IMR-90 (cell line): ENCODE results near the gene MAP3K3. TPM values are rescaled to one million over a fixed set of nuclear protein-coding genes. Genes with fewer than 3 reads are reported as not detected.

ENCODE experiments used
- ATAC-seq: fragments of 200-7000 bp; cut with Tn5 transposase; 2 replicates; pipeline ENCODE4 v1.9.1; 2020; ENCODE audit warnings: low read depth, mild to moderate bottlenecking, moderate library complexity
- BruUV-seq: library from RNA; stranded (reverse); fragments of 400-500 nt; replicated peaks from 2 replicates; lab custom pipeline; 2021; lab: Mats Ljungman, UMichigan
- CTCF ChIA-PET: fragments of 300-600 bp; formaldehyde crosslinking; extraction: SDS; loops from one replicate; lab custom pipeline; 2021; ENCODE audit warnings: antibody characterized with exemption; lab: Yijun Ruan, JAX
- POLR2A ChIA-PET: fragments of 300-600 bp; sonication (Branson Sonifier 250); formaldehyde crosslinking; loops from one replicate; lab custom pipeline; 2022; ENCODE audit warnings: antibody characterized with exemption; ENCODE audit not compliant: unreplicated experiment; lab: Charles Lee
- DNase-seq: peaks from one replicate; pipeline ENCODE4 v3.0.0; 2013
- H2AFZ ChIP-seq: replicated peaks from 2 replicates; pipeline ENCODE3; 2013; ENCODE audit warnings: low read length, mild to moderate bottlenecking; ENCODE audit not compliant: poor library complexity
- H2AK5ac ChIP-seq: 2 replicates; pipeline ENCODE4 v1.6.1; 2013; ENCODE audit warnings: low read depth, low read length, inconsistent platforms
- H2AK9ac ChIP-seq: replicated peaks from 2 replicates; pipeline ENCODE3; 2013; ENCODE audit warnings: mild to moderate bottlenecking, low read depth, low read length, moderate library complexity; ENCODE audit not compliant: poor library complexity
- H2BK120ac ChIP-seq: 2 replicates; pipeline ENCODE4 v1.6.1; 2013; ENCODE audit warnings: low read depth, low read length, inconsistent platforms
- H2BK15ac ChIP-seq: 3 replicates; pipeline ENCODE4 v1.6.1; 2013; ENCODE audit warnings: low read depth, low read length, inconsistent platforms
- H2BK20ac ChIP-seq: 2 replicates; pipeline ENCODE4 v1.6.1; 2013; ENCODE audit warnings: low read depth, mild to moderate bottlenecking, inconsistent platforms, low read length, moderate library complexity
- H2BK5ac ChIP-seq: 2 replicates; pipeline ENCODE4 v1.6.1; 2013; ENCODE audit warnings: mild to moderate bottlenecking, low read depth, low read length, inconsistent platforms; ENCODE audit not compliant: poor library complexity, severe bottlenecking
- H3K14ac ChIP-seq: replicated peaks from 2 replicates; pipeline ENCODE4 v1.6.1; 2013; ENCODE audit warnings: low read depth, low read length, inconsistent platforms
- H3K18ac ChIP-seq: 2 replicates; pipeline ENCODE4 v1.6.1; 2013; ENCODE audit warnings: low read depth, low read length, control low read depth
- H3K23ac ChIP-seq: 2 replicates; pipeline ENCODE4 v1.6.1; 2013; ENCODE audit warnings: low read depth, low read length, inconsistent platforms
- H3K27ac ChIP-seq: 2 replicates; pipeline ENCODE4 v1.5.1; 2013; ENCODE audit warnings: mild to moderate bottlenecking, control low read depth, low read length; ENCODE audit not compliant: insufficient read depth
- H3K27me3 ChIP-seq: 2 replicates; pipeline ENCODE4 v1.6.1; 2013; ENCODE audit warnings: low read length; ENCODE audit not compliant: control insufficient read depth, insufficient read depth
- H3K36me3 ChIP-seq: 2 replicates; pipeline ENCODE4 v1.6.1; 2013; ENCODE audit warnings: low read length, mixed read lengths; ENCODE audit not compliant: control insufficient read depth, insufficient read depth
- H3K4ac ChIP-seq: 2 replicates; pipeline ENCODE4 v1.6.1; 2013; ENCODE audit warnings: low read depth, low read length, inconsistent platforms
- H3K4me1 ChIP-seq: 2 replicates; pipeline ENCODE4 v1.6.1; 2013; ENCODE audit warnings: low read length, mixed read lengths; ENCODE audit not compliant: control insufficient read depth, insufficient read depth
- H3K4me2 ChIP-seq: 2 replicates; pipeline ENCODE4 v1.6.1; 2013; ENCODE audit warnings: low read depth, mild to moderate bottlenecking, control low read depth, low read length, moderate library complexity
- H3K4me3 ChIP-seq: 2 replicates; pipeline ENCODE4 v1.5.1; 2013; ENCODE audit warnings: low read depth, mild to moderate bottlenecking, control low read depth, low read length, moderate library complexity; ENCODE audit not compliant: insufficient read depth
- H3K56ac ChIP-seq: 2 replicates; pipeline ENCODE4 v1.6.1; 2013; ENCODE audit warnings: low read length, inconsistent platforms; ENCODE audit not compliant: insufficient read depth; ENCODE audit errors: extremely low read depth
- H3K79me1 ChIP-seq, 2 experiments: 2 replicates each; pipeline ENCODE4 v1.6.1; 2013; ENCODE audit warnings: low read length in 2 of 2, inconsistent platforms in 1 of 2, low read depth in 1 of 2
- H3K9ac ChIP-seq: 2 replicates; pipeline ENCODE4 v1.6.1; 2013; ENCODE audit warnings: low read depth, low read length, control low read depth
- H3K9me1 ChIP-seq: 2 replicates; pipeline ENCODE4 v1.6.1; 2013; ENCODE audit warnings: low read length, inconsistent platforms; ENCODE audit not compliant: insufficient read depth
- H3K9me3 ChIP-seq: 2 replicates; pipeline ENCODE4 v1.6.1; 2013; ENCODE audit warnings: low read length; ENCODE audit not compliant: control insufficient read depth, insufficient read depth
- H4K20me1 ChIP-seq: 2 replicates; pipeline ENCODE4 v1.6.1; 2013; ENCODE audit warnings: low read length, inconsistent platforms; ENCODE audit not compliant: insufficient read depth
- H4K5ac ChIP-seq: 2 replicates; pipeline ENCODE4 v1.6.1; 2013; ENCODE audit warnings: mild to moderate bottlenecking, low read depth, low read length, control low read depth
- H4K8ac ChIP-seq, 2 experiments: 2 replicates each; pipeline ENCODE4 v1.6.1; 2013; ENCODE audit warnings: low read depth in 2 of 2, low read length in 2 of 2, control low read depth in 1 of 2, inconsistent platforms in 1 of 2
- H4K91ac ChIP-seq: 2 replicates; pipeline ENCODE4 v1.6.1; 2013; ENCODE audit warnings: low read depth, low read length, inconsistent platforms; ENCODE audit not compliant: insufficient read depth
- BHLHE40 ChIP-seq: fragments of 150-350 bp; IDR thresholded peaks from 2 replicates; pipeline ENCODE4 v1.6.1; 2016; ENCODE audit warnings: mild to moderate bottlenecking, low read depth, low read length
- CEBPB ChIP-seq: IDR thresholded peaks from 2 replicates; pipeline ENCODE4 v1.6.1; 2012; ENCODE audit warnings: low read depth, low read length, improper control_type of control experiment
- CHD1 ChIP-seq: IDR thresholded peaks from 2 replicates; pipeline ENCODE4 v1.6.1; 2012; ENCODE audit warnings: low read depth, low read length, improper control_type of control experiment
- FOS ChIP-seq: fragments of 150-350 bp; IDR thresholded peaks from 2 replicates; pipeline ENCODE4 v1.6.1; 2016; ENCODE audit warnings: low read depth, low read length
- MAFK ChIP-seq: IDR thresholded peaks from 2 replicates; pipeline ENCODE4 v1.6.1; 2012; ENCODE audit warnings: low read depth, low read length, improper control_type of control experiment
- MAZ ChIP-seq: IDR thresholded peaks from 2 replicates; pipeline ENCODE4 v1.6.1; 2012; ENCODE audit warnings: low read depth, mild to moderate bottlenecking, low read length, improper control_type of control experiment, moderate library complexity, borderline replicate concordance
- MXI1 ChIP-seq: IDR thresholded peaks from 2 replicates; pipeline ENCODE4 v1.6.1; 2012; ENCODE audit warnings: low read depth, mild to moderate bottlenecking, low read length, moderate library complexity, borderline replicate concordance
- NFE2L2 ChIP-seq: fragments of 150-350 bp; IDR thresholded peaks from 2 replicates; pipeline ENCODE4 v1.6.1; 2016; ENCODE audit warnings: low read depth, mild to moderate bottlenecking, low read length
- POLR2A ChIP-seq: IDR thresholded peaks from 2 replicates; pipeline ENCODE4 v1.6.1; 2012; ENCODE audit warnings: mild to moderate bottlenecking, low read depth, low read length
- RAD21 ChIP-seq: IDR thresholded peaks from 2 replicates; pipeline ENCODE4 v1.6.1; 2012; ENCODE audit warnings: low read length, improper control_type of control experiment
- RCOR1 ChIP-seq: IDR thresholded peaks from 2 replicates; pipeline ENCODE4 v1.6.1; 2012; ENCODE audit warnings: mild to moderate bottlenecking, low read length, improper control_type of control experiment; ENCODE audit not compliant: insufficient replicate concordance
- RFX5 ChIP-seq: IDR thresholded peaks from 2 replicates; pipeline ENCODE4 v1.8.0; 2012; ENCODE audit warnings: low read depth, mild to moderate bottlenecking, low read length, moderate library complexity
- SMC3 ChIP-seq: fragments of 150-350 bp; IDR thresholded peaks from 2 replicates; pipeline ENCODE4 v1.6.1; 2016; ENCODE audit warnings: low read depth, mild to moderate bottlenecking, antibody characterized with exemption, low read length, moderate library complexity
- WGBS, 2 experiments: methylation state at CpG; one replicate each; pipeline versions ENCODE4 v1.1.5 to v1.1.7; 2013; ENCODE audit warnings: missing lambda C conversion rate in 2 of 2; ENCODE audit not compliant: insufficient read length in 1 of 2; ENCODE audit errors: extremely low coverage in 2 of 2; 5-methylcytosine and 5-hydroxymethylcytosine counted together
- dilution Hi-C: fragments of 300-500 bp; cut with HindIII; formaldehyde crosslinking; loops from one replicate; pipeline ENCODE4 v1.14.3; 2018; ENCODE audit warnings: low sequenced_read_pairs; ENCODE audit not compliant: unreplicated experiment
- in situ Hi-C: fragments of 300-500 bp; cut with MboI; formaldehyde crosslinking; loops from 3 replicates; pipeline ENCODE4 v1.14.3; 2019; ENCODE audit warnings: low sequenced_read_pairs, inconsistent platforms, mixed read lengths
- intact Hi-C: fragments of 100-400 bp; cut with micrococcal nuclease; formaldehyde crosslinking; loops from 2 replicates; pipeline ENCODE4 v1.10.0; 2022
- polyA plus RNA-seq, 3 experiments: library from polyadenylated mRNA; depleted of rRNA; stranded (reverse); fragments of >200 nt; gene quantifications; 2 replicates each; pipeline ENCODE4 v1.2.3, GENCODE V29; 2012; ENCODE audit warnings: low replicate concordance in 1 of 3
- total RNA-seq: library from RNA; depleted of rRNA; stranded (reverse); fragments of >200 nt; gene quantifications from 2 replicates; pipeline ENCODE4 v1.2.3, GENCODE V29; 2012
- TF ChIP-seq, protein P1 (sequence below): fragments of 150-350 bp; IDR thresholded peaks from 2 replicates; pipeline ENCODE4 v1.6.1; 2016; ENCODE audit warnings: low read depth, mild to moderate bottlenecking, low read length, moderate library complexity, borderline replicate concordance
- TF ChIP-seq, protein P2 (sequence below): fragments of 150-350 bp; IDR thresholded peaks from 2 replicates; pipeline ENCODE4 v1.6.1; 2017; ENCODE audit warnings: mild to moderate bottlenecking, antibody characterized with exemption, low read length, low read depth
- TF ChIP-seq, protein P3 (sequence below): conservative IDR thresholded peaks from 2 replicates; pipeline ENCODE4 v1.5.1; 2012; ENCODE audit warnings: mild to moderate bottlenecking, low read depth, low read length, improper control_type of control experiment

Gene MAP3K3
- total and polyA plus RNA-seq, 2 of the 4 experiments (the other 2 are of a cell fraction): 19.1 to 25.6 TPM

DNA sequence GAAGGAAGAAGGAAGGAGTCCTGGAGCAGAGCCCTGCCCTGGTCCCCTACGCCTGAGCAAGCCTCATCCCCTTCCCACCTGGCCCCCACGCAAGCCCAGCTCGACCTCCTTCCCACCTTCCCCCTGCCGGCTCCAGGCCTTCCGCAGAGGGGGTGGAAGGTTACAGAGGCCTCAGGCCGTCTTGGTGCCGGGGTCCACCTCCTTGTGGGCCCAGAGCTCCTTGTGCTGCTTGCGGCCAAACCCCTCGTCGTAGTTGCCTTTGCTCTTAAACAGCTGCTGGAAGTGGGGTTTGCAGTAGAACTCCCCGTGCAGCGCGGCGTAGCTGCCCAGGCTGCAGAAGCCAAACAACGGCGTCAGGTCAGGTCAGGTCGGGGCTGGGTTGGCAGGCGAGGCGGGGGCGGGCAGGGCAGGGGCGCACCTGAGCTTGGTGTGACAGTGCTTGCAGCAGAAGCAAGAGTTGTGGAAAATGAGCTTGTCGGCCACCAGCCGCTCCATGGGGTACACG lies 76.2 kb downstream of the MAP3K3 start:
- H3K4me2 ChIP-seq: no peak overlapping the region; the same call in 1 of the 2 replicates
- no peaks in the 10 kb centered on the region for H3K9me1 ChIP-seq
- no peak overlapping the region for H2BK20ac ChIP-seq
- no peaks in the 10 kb centered on the region for H3K4me1 ChIP-seq
- H2BK5ac ChIP-seq: no peak overlapping the region
- H3K56ac ChIP-seq: no peak overlapping the region
- H2AFZ ChIP-seq: no peak overlapping the region
- peaks cover 16% of the 10 kb centered on the region for H3K36me3 ChIP-seq
- no peak overlapping the region for H2AK9ac ChIP-seq
- TF ChIP-seq MAFK (no peak), RCOR1 (no peak), RAD21 (no peak), BHLHE40 (no peak), CHD1 (no peak), NFE2L2 (no peak), RFX5 (no peak), SMC3 (no peak), FOS (no peak), MAZ (no peak), CEBPB (no peak), MXI1 (no peak), POLR2A (no peak)
- TF ChIP-seq, protein P1, sequence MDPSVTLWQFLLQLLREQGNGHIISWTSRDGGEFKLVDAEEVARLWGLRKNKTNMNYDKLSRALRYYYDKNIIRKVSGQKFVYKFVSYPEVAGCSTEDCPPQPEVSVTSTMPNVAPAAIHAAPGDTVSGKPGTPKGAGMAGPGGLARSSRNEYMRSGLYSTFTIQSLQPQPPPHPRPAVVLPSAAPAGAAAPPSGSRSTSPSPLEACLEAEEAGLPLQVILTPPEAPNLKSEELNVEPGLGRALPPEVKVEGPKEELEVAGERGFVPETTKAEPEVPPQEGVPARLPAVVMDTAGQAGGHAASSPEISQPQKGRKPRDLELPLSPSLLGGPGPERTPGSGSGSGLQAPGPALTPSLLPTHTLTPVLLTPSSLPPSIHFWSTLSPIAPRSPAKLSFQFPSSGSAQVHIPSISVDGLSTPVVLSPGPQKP: no peak
- TF ChIP-seq, protein P2, sequence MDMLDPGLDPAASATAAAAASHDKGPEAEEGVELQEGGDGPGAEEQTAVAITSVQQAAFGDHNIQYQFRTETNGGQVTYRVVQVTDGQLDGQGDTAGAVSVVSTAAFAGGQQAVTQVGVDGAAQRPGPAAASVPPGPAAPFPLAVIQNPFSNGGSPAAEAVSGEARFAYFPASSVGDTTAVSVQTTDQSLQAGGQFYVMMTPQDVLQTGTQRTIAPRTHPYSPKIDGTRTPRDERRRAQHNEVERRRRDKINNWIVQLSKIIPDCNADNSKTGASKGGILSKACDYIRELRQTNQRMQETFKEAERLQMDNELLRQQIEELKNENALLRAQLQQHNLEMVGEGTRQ: no peak
- TF ChIP-seq, protein P3, sequence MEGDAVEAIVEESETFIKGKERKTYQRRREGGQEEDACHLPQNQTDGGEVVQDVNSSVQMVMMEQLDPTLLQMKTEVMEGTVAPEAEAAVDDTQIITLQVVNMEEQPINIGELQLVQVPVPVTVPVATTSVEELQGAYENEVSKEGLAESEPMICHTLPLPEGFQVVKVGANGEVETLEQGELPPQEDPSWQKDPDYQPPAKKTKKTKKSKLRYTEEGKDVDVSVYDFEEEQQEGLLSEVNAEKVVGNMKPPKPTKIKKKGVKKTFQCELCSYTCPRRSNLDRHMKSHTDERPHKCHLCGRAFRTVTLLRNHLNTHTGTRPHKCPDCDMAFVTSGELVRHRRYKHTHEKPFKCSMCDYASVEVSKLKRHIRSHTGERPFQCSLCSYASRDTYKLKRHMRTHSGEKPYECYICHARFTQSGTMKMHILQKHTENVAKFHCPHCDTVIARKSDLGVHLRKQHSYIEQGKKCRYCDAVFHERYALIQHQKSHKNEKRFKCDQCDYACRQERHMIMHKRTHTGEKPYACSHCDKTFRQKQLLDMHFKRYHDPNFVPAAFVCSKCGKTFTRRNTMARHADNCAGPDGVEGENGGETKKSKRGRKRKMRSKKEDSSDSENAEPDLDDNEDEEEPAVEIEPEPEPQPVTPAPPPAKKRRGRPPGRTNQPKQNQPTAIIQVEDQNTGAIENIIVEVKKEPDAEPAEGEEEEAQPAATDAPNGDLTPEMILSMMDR: no peak
- DNase-seq (no peak), ATAC-seq (no peak)
- no peaks in the 10 kb centered on the region for H3K27me3 ChIP-seq
- no peak overlapping the region for H3K14ac ChIP-seq
- no peak overlapping the region for H4K5ac ChIP-seq
- no peak overlapping the region for H3K23ac ChIP-seq
- dilution Hi-C loops: no loop called here
- no peak overlapping the region for H2BK120ac ChIP-seq
- no peak overlapping the region for H3K18ac ChIP-seq
- H3K79me1 ChIP-seq: peaks cover 0 to 30% of the 10 kb centered on the region in 2 experiments; a peak in 2 of 4 replicates
- CTCF ChIA-PET: no interaction called here
- intact Hi-C loops: loop anchor here (5.0 kb wide), 1 partner anchor 271 kb away; no protein-coding TSS in a partner anchor
- H3K9ac ChIP-seq: no peak overlapping the region
- no peak overlapping the region for H4K8ac ChIP-seq
- WGBS, 2 experiments: 64% methylated on average over 8 of the region's 24 CpGs; no CpG with 5 or more reads in 1 of the 2 experiments
- H2AK5ac ChIP-seq: peak overlapping the region; percentile 4; the same call in 1 of the 2 replicates
- no peak overlapping the region for H3K4me3 ChIP-seq
- in situ Hi-C loops: no loop called here
- no TSS peak for BruUV-seq
- H3K9me3 ChIP-seq: no peaks in the 10 kb centered on the region
- H2BK15ac ChIP-seq: no peak overlapping the region
- POLR2A ChIA-PET: no interaction called here
- no peak overlapping the region for H3K27ac ChIP-seq
- H3K4ac ChIP-seq: no peak overlapping the region
- no peak overlapping the region for H4K91ac ChIP-seq
- H4K20me1 ChIP-seq: peaks cover 5% of the 10 kb centered on the region
